Uterus (tissue), 4 donors: ENCODE data around the gene AKAP1. TPM values are rescaled to one million over a fixed set of nuclear protein-coding genes. Genes with fewer than 3 reads are reported as not detected.

Experiments
- DNase-seq, 2 donors: peaks; one replicate each; pipeline ENCODE4 v3.0.0-alpha.2; 2019 to 2020
- H3K27ac ChIP-seq, 2 donors: fragments of 200-600 bp; sonication (generic); 1 replicate in 1 of 2; 2 replicates in 1 of 2; pipeline ENCODE4 v1.5.1; 2016 to 2018
- H3K27me3 ChIP-seq, 2 donors: fragments of 200-600 bp; sonication (generic); one replicate each; pipeline ENCODE4 v1.5.1; 2018 to 2019; ENCODE audit warnings: control low read depth in 1 of 2
- H3K36me3 ChIP-seq, 2 donors: fragments of 200-600 bp; sonication (generic); one replicate each; pipeline ENCODE4 v1.5.1; 2019; ENCODE audit warnings: control low read depth in 1 of 2
- H3K4me1 ChIP-seq, 2 donors: fragments of 200-600 bp; sonication (generic); one replicate each; pipeline ENCODE4 v1.5.1; 2018 to 2019; ENCODE audit warnings: control low read depth in 1 of 2
- H3K4me3 ChIP-seq, 2 donors: fragments of 200-600 bp; sonication (generic); 1 replicate in 1 of 2; 2 replicates in 1 of 2; pipeline ENCODE4 v1.5.1; 2018 to 2019; ENCODE audit warnings: mild to moderate bottlenecking in 1 of 2
- H3K9me3 ChIP-seq, 2 donors: fragments of 200-600 bp; sonication (generic); one replicate each; pipeline ENCODE4 v1.5.1; 2019; ENCODE audit warnings: control low read depth in 1 of 2
- CTCF ChIP-seq, 4 experiments: fragments of 200-600 bp in 2 of 4; fragments of 450-650 bp in 2 of 4; sonication (generic) in 2 of 4; IDR thresholded peaks; one replicate each; pipeline ENCODE4 v1.5.1; 2016 to 2019; ENCODE audit warnings: antibody characterized with exemption in 4 of 4, mild to moderate bottlenecking in 2 of 4, moderate library complexity in 1 of 4
- POLR2A ChIP-seq, 2 donors: fragments of 450-650 bp; IDR thresholded peaks; one replicate each; pipeline ENCODE4 v1.6.1; 2016; ENCODE audit warnings: antibody characterized with exemption in 2 of 2, mild to moderate bottlenecking in 1 of 2, moderate library complexity in 1 of 2
- intact Hi-C: fragments of 100-400 bp; cut with DNase I; formaldehyde crosslinking; loops from one replicate; pipeline ENCODE4 v1.15.1; 2023; ENCODE audit warnings: low total_unique reads
- total RNA-seq, 4 donors: library from RNA; depleted of rRNA in 3 of 4; stranded (reverse); fragments of >200 nt in 3 of 4; gene quantifications; one replicate each; pipeline versions ENCODE4 v1.1.0 to v1.2.4, GENCODE V29; 2014 to 2023
- donor health status: DM: yes; HTN: yes; CAD: no.

The AKAP1 gene
- total RNA-seq, 4 donors from 2014 or later, result 7.1 to 264 (median 37.4) TPM

GRCh38 chr17:57143919-57144318 is 58.9 kb downstream of the AKAP1 start:
- H3K36me3 ChIP-seq, result no peaks in the 10 kb centered on the region
- TF ChIP-seq CTCF (IDR thresholded peaks at IDR 0.05) (no peak), POLR2A (IDR thresholded peaks at IDR 0.05) (no peak)
- H3K27me3 ChIP-seq, result no peaks in the 10 kb centered on the region
- no peaks in the 10 kb centered on the region for H3K4me1 ChIP-seq
- H3K4me3 ChIP-seq, result no peak overlapping the region
- no peak for DNase-seq
- no peak overlapping the region for H3K27ac ChIP-seq
- intact Hi-C loops, result no loop called here
- no peaks in the 10 kb centered on the region for H3K9me3 ChIP-seq

- TF ChIP-seq POLR2A (IDR thresholded peaks at IDR 0.05), result no peak
- TF ChIP-seq CTCF (IDR thresholded peaks at IDR 0.05), result no peak
- no peak overlapping the region for H3K27ac ChIP-seq
- H3K9me3 ChIP-seq, result no peaks in the 10 kb centered on the region
- H3K36me3 ChIP-seq, result no peaks in the 10 kb centered on the region
- intact Hi-C loops, result no loop called here
- no peak for DNase-seq
- H3K4me3 ChIP-seq, result no peak overlapping the region
- H3K4me1 ChIP-seq, result no peaks in the 10 kb centered on the region
- no peaks in the 10 kb centered on the region for H3K27me3 ChIP-seq
These were observed 59.5 kb downstream of the AKAP1 start for GRCh38 chr17:57144567-57144966.

GRCh38 chr17:57145347-57145746 is 60.3 kb downstream of the AKAP1 start:
- no peak for TF ChIP-seq POLR2A (IDR thresholded peaks at IDR 0.05)
- TF ChIP-seq CTCF (IDR thresholded peaks at IDR 0.05), result no peak
- intact Hi-C loops, result no loop called here
- no peaks in the 10 kb centered on the region for H3K36me3 ChIP-seq
- no peaks in the 10 kb centered on the region for H3K27me3 ChIP-seq
- no peak overlapping the region for H3K4me3 ChIP-seq
- no peak overlapping the region for H3K27ac ChIP-seq
- DNase-seq, result no peak
- H3K4me1 ChIP-seq, result no peaks in the 10 kb centered on the region
- H3K9me3 ChIP-seq, result no peaks in the 10 kb centered on the region

- DNase-seq, result no peak
- H3K4me1 ChIP-seq, result no peaks in the 10 kb centered on the region
- H3K4me3 ChIP-seq, result no peak overlapping the region
- H3K9me3 ChIP-seq, result no peaks in the 10 kb centered on the region
- no peak overlapping the region for H3K27ac ChIP-seq
- TF ChIP-seq CTCF (IDR thresholded peaks at IDR 0.05), result no peak
- TF ChIP-seq POLR2A (IDR thresholded peaks at IDR 0.05), result no peak
- no peaks in the 10 kb centered on the region for H3K36me3 ChIP-seq
- no peaks in the 10 kb centered on the region for H3K27me3 ChIP-seq
- intact Hi-C loops, result no loop called here
These were observed 61.2 kb downstream of the AKAP1 start for GRCh38 chr17:57146273-57146672.

GRCh38 chr17:57151798-57152197 is 66.8 kb downstream of the AKAP1 start:
- TF ChIP-seq POLR2A (IDR thresholded peaks at IDR 0.05), result no peak
- no peak for TF ChIP-seq CTCF (IDR thresholded peaks at IDR 0.05)
- no peak overlapping the region for H3K27ac ChIP-seq
- no peaks in the 10 kb centered on the region for H3K36me3 ChIP-seq
- no peaks in the 10 kb centered on the region for H3K9me3 ChIP-seq
- no peak overlapping the region for H3K4me3 ChIP-seq
- intact Hi-C loops, result no loop called here
- H3K27me3 ChIP-seq, result no peaks in the 10 kb centered on the region
- no peaks in the 10 kb centered on the region for H3K4me1 ChIP-seq
- no peak for DNase-seq
